Esophagus muscularis mucosa (tissue), 4 donors: ENCODE data around the gene DEK. TPM values are rescaled to one million over a fixed set of nuclear protein-coding genes. Genes with fewer than 3 reads are reported as not detected.

Experiments
- DNase-seq: peaks from one replicate; pipeline ENCODE4 v3.0.0-alpha.2; 2017; ENCODE audit errors: extremely low spot score
- H3K27ac ChIP-seq, 4 donors: fragments of 200-600 bp; sonication (generic); replicated peaks in 1 of 4; 1 replicate in 3 of 4; 2 replicates in 1 of 4; pipeline ENCODE4 v1.5.1; 2016 to 2019; ENCODE audit warnings: mild to moderate bottlenecking in 1 of 4
- H3K27me3 ChIP-seq, 4 donors: fragments of 200-600 bp; sonication (generic); one replicate each; pipeline versions ENCODE4 v1.5.1 to v1.6.0; 2016 to 2019
- H3K36me3 ChIP-seq, 4 donors: fragments of 200-600 bp; sonication (generic); one replicate each; pipeline ENCODE4 v1.5.1; 2016 to 2019
- H3K4me1 ChIP-seq, 4 donors: fragments of 200-600 bp; sonication (generic); one replicate each; pipeline ENCODE4 v1.5.1; 2016 to 2019
- H3K4me3 ChIP-seq, 4 donors: fragments of 200-600 bp; sonication (generic); 1 replicate in 2 of 4; 2 replicates in 2 of 4; pipeline ENCODE4 v1.5.1; 2016 to 2019; ENCODE audit warnings: mild to moderate bottlenecking in 4 of 4, moderate library complexity in 1 of 4
- H3K9me3 ChIP-seq, 4 donors: fragments of 200-600 bp; sonication (generic); 1 replicate in 3 of 4; 2 replicates in 1 of 4; pipeline ENCODE4 v1.5.1; 2016 to 2019
- EP300 ChIP-seq: sonication (generic); formaldehyde crosslinking; IDR thresholded peaks from one replicate; pipeline ENCODE4 v1.6.1; 2017; ENCODE audit warnings: antibody characterized with exemption
- POLR2A ChIP-seq: fragments of 450-650 bp; IDR thresholded peaks from one replicate; pipeline ENCODE4 v1.6.1; 2017; ENCODE audit warnings: antibody characterized with exemption, moderate library complexity, mild to moderate bottlenecking, low read depth
- POLR2AphosphoS5 ChIP-seq, 2 donors: sonication (generic); formaldehyde crosslinking; IDR thresholded peaks; one replicate each; pipeline ENCODE4 v1.6.1; 2017; ENCODE audit warnings: antibody characterized with exemption in 2 of 2
- WGBS: methylation state at CpG from one replicate; pipeline ENCODE4 v1.1.5; 2018; 5-methylcytosine and 5-hydroxymethylcytosine counted together
- intact Hi-C: fragments of 100-400 bp; cut with DNase I; formaldehyde crosslinking; loops from one replicate; pipeline ENCODE4 v1.15.1; 2023
- total RNA-seq, 4 donors: library from RNA; depleted of rRNA; stranded (reverse); fragments of >200 nt; gene quantifications; one replicate each; pipeline versions ENCODE4 v1.1.0 to v1.2.1, GENCODE V29; 2016
- TF ChIP-seq, protein P1 (sequence below), 3 experiments: fragments of 200-600 bp in 2 of 3; fragments of 450-650 bp in 1 of 3; sonication (generic) in 2 of 3; IDR thresholded peaks; one replicate each; pipeline ENCODE4 v1.5.1; 2017 to 2019; ENCODE audit warnings: antibody characterized with exemption in 3 of 3, mild to moderate bottlenecking in 2 of 3, moderate library complexity in 1 of 3

DEK gene
- total RNA-seq, 4 donors from 2014 or later, result 134 to 189 (median 142) TPM

DNA sequence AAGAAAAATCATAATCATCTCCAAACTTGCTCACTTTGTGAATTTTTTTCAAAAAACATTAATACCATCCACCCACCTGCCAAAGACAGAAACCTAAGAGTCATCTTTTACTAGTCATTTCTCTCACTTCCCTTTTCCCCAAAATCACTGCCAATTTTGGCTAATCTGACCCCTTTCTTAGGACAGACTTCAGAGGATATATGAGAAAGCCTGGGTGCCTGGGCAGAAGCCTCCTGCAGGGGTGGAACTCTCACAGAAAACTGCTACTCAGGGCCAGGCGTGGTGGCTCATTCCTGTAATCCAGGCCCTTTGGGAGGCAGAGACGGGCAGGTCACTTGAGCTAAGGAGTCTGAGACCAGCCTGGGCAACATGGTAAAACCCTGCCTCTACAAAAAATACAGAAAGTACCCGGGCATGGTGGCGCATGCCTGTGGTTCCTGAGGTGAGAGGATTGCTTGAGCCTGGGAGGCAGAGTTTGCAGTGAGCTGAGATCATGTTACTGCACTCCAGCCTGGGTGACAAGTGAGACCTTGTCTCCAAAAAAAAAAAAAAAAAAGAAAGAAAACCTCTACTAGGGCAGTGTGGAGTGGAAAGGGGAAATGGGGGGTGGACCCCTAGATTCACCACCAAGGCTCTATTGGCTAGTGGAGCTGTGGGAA, 3.8 kb downstream of the DEK start:
- no peaks in the 10 kb centered on the region for H3K27me3 ChIP-seq
- peaks cover 33 to 48% (median 43%) of the 10 kb centered on the region in 4 donors for H3K4me1 ChIP-seq
- H3K4me3 ChIP-seq, result no peak overlapping the region
- WGBS, result 44% methylated on average over 4 of the region's 4 CpGs
- peaks cover 18 to 30% (median 22%) of the 10 kb centered on the region in 4 donors for H3K36me3 ChIP-seq
- intact Hi-C loops, result loop anchor here (5.0 kb wide), 2 partner anchors 103 to 127 kb away; partner anchors contain the start of genes KDM1B, RNF144B and TPMT
- DNase-seq, result no peak
- no peak for TF ChIP-seq POLR2AphosphoS5 (IDR thresholded peaks at IDR 0.05)
- TF ChIP-seq EP300, result no peak
- TF ChIP-seq, protein P1, sequence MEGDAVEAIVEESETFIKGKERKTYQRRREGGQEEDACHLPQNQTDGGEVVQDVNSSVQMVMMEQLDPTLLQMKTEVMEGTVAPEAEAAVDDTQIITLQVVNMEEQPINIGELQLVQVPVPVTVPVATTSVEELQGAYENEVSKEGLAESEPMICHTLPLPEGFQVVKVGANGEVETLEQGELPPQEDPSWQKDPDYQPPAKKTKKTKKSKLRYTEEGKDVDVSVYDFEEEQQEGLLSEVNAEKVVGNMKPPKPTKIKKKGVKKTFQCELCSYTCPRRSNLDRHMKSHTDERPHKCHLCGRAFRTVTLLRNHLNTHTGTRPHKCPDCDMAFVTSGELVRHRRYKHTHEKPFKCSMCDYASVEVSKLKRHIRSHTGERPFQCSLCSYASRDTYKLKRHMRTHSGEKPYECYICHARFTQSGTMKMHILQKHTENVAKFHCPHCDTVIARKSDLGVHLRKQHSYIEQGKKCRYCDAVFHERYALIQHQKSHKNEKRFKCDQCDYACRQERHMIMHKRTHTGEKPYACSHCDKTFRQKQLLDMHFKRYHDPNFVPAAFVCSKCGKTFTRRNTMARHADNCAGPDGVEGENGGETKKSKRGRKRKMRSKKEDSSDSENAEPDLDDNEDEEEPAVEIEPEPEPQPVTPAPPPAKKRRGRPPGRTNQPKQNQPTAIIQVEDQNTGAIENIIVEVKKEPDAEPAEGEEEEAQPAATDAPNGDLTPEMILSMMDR (IDR thresholded peaks at IDR 0.05), result no peak
- no peak for TF ChIP-seq POLR2A
- no peaks in the 10 kb centered on the region for H3K9me3 ChIP-seq
- H3K27ac ChIP-seq, result no peak overlapping the region

DNA sequence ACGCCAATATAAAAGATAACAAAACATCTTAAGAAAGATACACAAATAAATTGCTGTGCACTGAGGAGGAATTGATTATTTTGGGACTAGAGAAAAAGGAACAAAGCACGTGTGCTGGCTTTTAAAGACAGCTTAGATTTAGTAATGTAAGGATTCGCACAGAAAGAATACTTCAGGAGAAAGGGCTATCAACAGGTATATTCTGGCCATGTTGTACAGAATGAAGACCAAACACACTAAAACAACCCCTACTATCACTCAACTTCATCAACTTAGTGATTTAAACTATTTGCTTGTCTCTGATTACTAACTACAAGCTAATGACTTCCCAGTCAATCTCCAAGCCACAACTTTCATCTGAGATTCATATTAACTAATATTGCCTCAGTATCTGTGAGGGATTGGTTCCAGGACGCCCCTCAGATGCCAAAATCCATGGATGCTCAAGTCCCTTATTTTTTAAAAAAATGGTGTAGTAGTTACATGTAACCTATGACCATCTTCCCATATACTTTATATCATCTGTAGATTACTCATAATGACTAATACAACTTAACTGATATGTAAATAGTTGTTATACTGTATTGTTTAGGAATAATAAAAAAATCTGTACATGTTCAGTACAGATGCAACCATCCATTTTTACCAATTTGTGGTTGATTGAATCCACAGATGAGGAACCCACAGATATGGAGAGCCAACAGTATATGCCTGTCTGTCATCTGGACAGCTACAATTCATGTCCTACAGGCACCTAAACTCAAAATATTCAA, 4.5 kb downstream of the DEK start:
- Histone ChIP-seq H3K4me3 (no peak overlapping the region), H3K4me1 (peaks cover 33 to 42% (median 38%) of the 10 kb centered on the region in 4 donors), H3K36me3 (peaks cover 18 to 37% (median 29%) of the 10 kb centered on the region in 4 donors), H3K27me3 (no peaks in the 10 kb centered on the region), H3K27ac (no peak overlapping the region), H3K9me3 (no peaks in the 10 kb centered on the region)
- intact Hi-C loops, result loop anchor here (5.0 kb wide), 2 partner anchors 103 to 127 kb away; partner anchors contain the start of genes KDM1B, RNF144B and TPMT
- TF ChIP-seq POLR2AphosphoS5 (IDR thresholded peaks at IDR 0.05), result no peak
- no peak for DNase-seq
- 88% methylated on average over 4 of the region's 4 CpGs for WGBS

GRCh38 chr6:18254793-18255192, 9.5 kb downstream of the DEK start:
- Histone ChIP-seq H3K9me3 (no peaks in the 10 kb centered on the region), H3K36me3 (peaks cover 25 to 80% (median 44%) of the 10 kb centered on the region in 4 donors), H3K27me3 (no peaks in the 10 kb centered on the region), H3K4me3 (no peak overlapping the region), H3K4me1 (peaks cover 0 to 6% (median 5%) of the 10 kb centered on the region in 4 donors), H3K27ac (no peak overlapping the region)
- no peak for DNase-seq
- WGBS, result 71% methylated on average over 6 of the region's 6 CpGs
- intact Hi-C loops, result no loop called here
- no peak for TF ChIP-seq POLR2A
- no peak for TF ChIP-seq POLR2AphosphoS5 (IDR thresholded peaks at IDR 0.05)
- TF ChIP-seq, protein P1 (IDR thresholded peaks at IDR 0.05), result no peak
- TF ChIP-seq EP300, result no peak

GRCh38 chr6:18253635-18254034, 10.7 kb downstream of the DEK start:
- Histone ChIP-seq H3K4me3 (no peak overlapping the region), H3K4me1 (peaks cover 0 to 2% (median under 1%) of the 10 kb centered on the region in 4 donors), H3K27me3 (no peaks in the 10 kb centered on the region), H3K9me3 (no peaks in the 10 kb centered on the region), H3K36me3 (peaks cover 25 to 92% (median 50%) of the 10 kb centered on the region in 4 donors), H3K27ac (no peak overlapping the region)
- TF ChIP-seq POLR2AphosphoS5 (IDR thresholded peaks at IDR 0.05) (no peak), POLR2A (no peak)
- DNase-seq, result no peak
- intact Hi-C loops, result no loop called here
- 84% methylated on average over 5 of the region's 5 CpGs for WGBS

DNA sequence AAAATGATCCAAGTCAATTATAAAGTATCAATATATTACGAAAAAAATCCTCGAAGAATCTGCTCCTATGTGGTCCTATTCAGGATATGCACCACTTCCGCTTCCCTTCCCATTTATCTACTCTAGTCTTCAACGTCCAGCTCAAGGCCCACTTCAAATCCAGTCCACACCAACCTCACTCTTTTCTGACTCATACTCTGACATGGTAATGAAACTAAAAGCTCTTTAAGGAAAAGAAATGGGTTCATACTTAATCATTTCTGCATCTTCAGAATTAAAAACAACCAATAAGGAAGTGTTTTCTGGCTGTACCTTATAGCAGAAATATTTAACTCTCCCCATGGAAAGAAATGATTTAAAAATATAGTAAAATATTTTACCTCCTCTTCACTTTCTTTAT, 15.1 kb downstream of the DEK start:
- no peak for DNase-seq
- H3K27ac ChIP-seq, result no peak overlapping the region
- TF ChIP-seq POLR2AphosphoS5 (IDR thresholded peaks at IDR 0.05) (no peak), POLR2A (no peak), EP300 (no peak)
- TF ChIP-seq, protein P1 (IDR thresholded peaks at IDR 0.05), result no peak
- no peak overlapping the region for H3K4me3 ChIP-seq
- H3K4me1 ChIP-seq, result no peaks in the 10 kb centered on the region
- WGBS, result 94% methylated on average over 4 of the region's 4 CpGs
- no peaks in the 10 kb centered on the region for H3K9me3 ChIP-seq
- no peaks in the 10 kb centered on the region for H3K27me3 ChIP-seq
- intact Hi-C loops, result no loop called here
- peaks cover 7 to 82% (median 36%) of the 10 kb centered on the region in 4 donors for H3K36me3 ChIP-seq
